ENCODE data around the gene HERC3. TPM values are rescaled to one million over a fixed set of nuclear protein-coding genes. Genes with fewer than 3 reads are reported as not detected.

Gene HERC3
- total and polyA plus RNA-seq, 2 of the 13 experiments (the other 11 are each of a cell fraction or from before 2014, with no cell fraction given), result 3.8 to 6.2 TPM

GRCh38 chr4:88621763-88622327, 29.6 kb downstream of the HERC3 start:
- Histone ChIP-seq H3K27me3 (ENCODE audit: control insufficient read depth in 1 of 2, insufficient read depth in 2 of 2, low read length in 2 of 2) (no peaks in the 10 kb centered on the region), H3K79me2 (ENCODE audit: insufficient read depth, low read length) (no peaks in the 10 kb centered on the region), H4K20me1 (ENCODE audit: insufficient read depth, low read length) (no peaks in the 10 kb centered on the region), H2AFZ (ENCODE audit: low read length) (no peak overlapping the region), H3K9ac (ENCODE audit: insufficient read depth, low read depth, low read length) (no peak overlapping the region), H3K36me3 (replicated peaks in 1 of 2; ENCODE audit: control insufficient read depth in 1 of 2, insufficient read depth in 2 of 2, low read length in 2 of 2) (no peaks in the 10 kb centered on the region), H3K9me3 (ENCODE audit: low read length) (no peaks in the 10 kb centered on the region), H3K4me1 (ENCODE audit: insufficient read depth, low read length) (no peaks in the 10 kb centered on the region), H3K4me2 (ENCODE audit: low read depth, low read length) (no peak overlapping the region), H3K4me3 (replicated peaks in 1 of 3; ENCODE audit: insufficient read depth in 1 of 3, low read depth in 2 of 3, low read length in 3 of 3) (no peak overlapping the region), H3K27ac (ENCODE audit: extremely low read length, insufficient read depth, low read length) (no peak overlapping the region)
- ATAC-seq (no peak), DNase-seq (ENCODE audit: low spot score) (no peak), FAIRE-seq (no peak)
- no TSS peak for BruUV-seq (replicated peaks)
- WGBS (ENCODE audit: low lambda C conversion rate), result 94% methylated on average over 2 of the region's 2 CpGs
- ChIA-PET POLR2A (no interaction called here), CTCF (ENCODE audit: low intra/inter-chr PET ratio, low total read pairs) (no interaction called here)
- in situ Hi-C loops (cut with HindIII; ENCODE audit: extremely low pct_ligation_motif_present, low pct_unique_long_range_greater_than_20kb), result no loop called here
- intact Hi-C loops (cut with micrococcal nuclease; ENCODE audit: unreplicated experiment), result loop anchor here (5.0 kb wide), 1 partner anchor 65 kb away; no protein-coding TSS in a partner anchor
- no peak for TF ChIP-seq ZNF3 (CRISPR knock-in tag; IDR thresholded peaks at IDR 0.05)
- TF ChIP-seq ZSCAN21 (CRISPR knock-in tag; IDR thresholded peaks at IDR 0.05; ENCODE audit: borderline replicate concordance), result no peak
- TF ChIP-seq SUZ12 (IDR thresholded peaks at IDR 0.05; ENCODE audit: low read depth, low read length), result no peak
- no peak for TF ChIP-seq MEIS1 (CRISPR knock-in tag; IDR thresholded peaks at IDR 0.05; ENCODE audit: borderline replicate concordance)
- TF ChIP-seq ZNF563 (CRISPR knock-in tag; IDR thresholded peaks at IDR 0.05), result no peak
- no peak for TF ChIP-seq CEBPZ (IDR thresholded peaks at IDR 0.05; ENCODE audit: low read length)
